Body of pancreas (tissue), 4 donors: ENCODE data around the gene MEN1. TPM values are rescaled to one million over a fixed set of nuclear protein-coding genes. Genes with fewer than 3 reads are reported as not detected.

ENCODE experiments used
- ATAC-seq: fragments of 150-250 bp; one replicate; pipeline ENCODE4 v1.9.1; 2016
- DNase-seq, 4 donors: peaks; one replicate each; pipeline ENCODE4 v3.0.0-alpha.2; 2019
- H3K27ac ChIP-seq, 4 donors: fragments of 200-600 bp; sonication (generic); 1 replicate in 3 of 4; 2 replicates in 1 of 4; pipeline versions ENCODE4 v1.5.1 to v1.6.1; 2016 to 2019; ENCODE audit warnings: mild to moderate bottlenecking in 1 of 4, mixed read lengths in 1 of 4, moderate library complexity in 1 of 4
- H3K27me3 ChIP-seq, 2 donors: fragments of 200-600 bp; sonication (generic); one replicate each; pipeline ENCODE4 v1.6.0; 2016; ENCODE audit warnings: mild to moderate bottlenecking in 1 of 2
- H3K36me3 ChIP-seq, 2 donors: fragments of 200-600 bp; sonication (generic); replicated peaks in 1 of 2; 2 replicates each; pipeline ENCODE4 v1.5.1; 2016; ENCODE audit warnings: low read depth in 2 of 2; ENCODE audit not compliant: insufficient read depth in 1 of 2
- H3K4me1 ChIP-seq: fragments of 200-600 bp; sonication (generic); one replicate; pipeline ENCODE4 v1.6.0; 2016
- H3K4me3 ChIP-seq, 2 donors: fragments of 200-600 bp; sonication (generic); 1 replicate in 1 of 2; 2 replicates in 1 of 2; pipeline ENCODE4 v1.5.1; 2016 to 2019
- H3K9me3 ChIP-seq, 3 donors: fragments of 200-600 bp; sonication (generic); 1 replicate in 2 of 3; 2 replicates in 1 of 3; pipeline ENCODE4 v1.5.1; 2016
- POLR2A ChIP-seq, 3 donors: fragments of 450-650 bp; IDR thresholded peaks; one replicate each; pipeline ENCODE4 v1.6.1; 2016; ENCODE audit warnings: antibody characterized with exemption in 3 of 3, mild to moderate bottlenecking in 2 of 3
- WGBS, 2 donors: methylation state at CpG; one replicate each; pipeline ENCODE4 v1.1.5; 2017; 5-methylcytosine and 5-hydroxymethylcytosine counted together
- intact Hi-C: fragments of 100-400 bp; cut with DNase I; formaldehyde crosslinking; loops from one replicate; pipeline ENCODE4 v1.15.1; 2023
- total RNA-seq, 2 donors: library from RNA; depleted of rRNA; stranded (reverse); fragments of >200 nt; gene quantifications; one replicate each; pipeline ENCODE4 v1.1.0, GENCODE V29; 2016
- TF ChIP-seq, protein P1 (sequence below), 7 experiments: fragments of 450-650 bp in 4 of 7; fragments of 200-600 bp in 3 of 7; sonication (generic) in 3 of 7; IDR thresholded peaks; one replicate each; pipeline ENCODE4 v1.5.1; 2016 to 2019; ENCODE audit warnings: antibody characterized with exemption in 7 of 7

MEN1 gene
- total RNA-seq, 2 donors from 2014 or later, result 18.8 to 18.9 TPM

DNA sequence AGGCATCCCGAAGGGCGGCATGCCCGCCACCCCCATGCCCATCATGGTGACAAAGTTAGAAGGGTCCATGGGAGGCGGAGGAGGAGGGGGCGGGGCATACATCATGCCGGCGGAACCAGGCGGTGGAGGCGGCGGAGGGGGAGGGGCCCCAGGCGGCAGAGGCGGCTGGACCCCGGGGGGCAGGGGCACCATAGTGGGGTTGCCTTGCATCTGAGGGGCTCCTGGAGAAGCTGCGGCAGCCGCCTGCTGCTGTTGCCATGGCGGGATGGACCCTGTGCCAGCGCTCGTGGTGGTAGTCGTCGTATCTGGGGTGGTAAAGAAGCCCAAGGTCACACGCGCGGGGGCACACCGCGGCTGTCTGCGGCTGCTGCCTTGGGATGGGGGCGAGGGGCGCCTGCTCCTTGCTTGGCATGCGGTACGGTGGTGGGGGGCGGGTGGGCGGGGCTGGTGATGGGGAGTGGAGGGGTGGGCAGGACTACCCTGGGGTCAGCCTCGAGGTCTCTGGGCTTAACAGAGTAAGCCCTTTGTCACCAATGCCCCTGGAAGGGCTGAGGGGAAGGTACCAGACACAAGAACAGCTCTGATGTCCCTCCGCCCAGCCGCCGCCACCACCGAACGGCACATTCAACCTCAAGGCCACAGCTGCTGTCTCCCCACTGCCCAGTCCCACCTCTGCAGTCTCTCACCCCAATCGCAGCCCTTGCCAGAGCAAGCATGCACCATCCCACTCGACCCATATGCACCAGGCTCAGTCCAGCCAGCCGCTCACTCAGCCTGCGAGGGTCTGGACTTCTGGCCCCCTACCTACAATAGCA lies 44.3 kb downstream of the MEN1 start:
- intact Hi-C loops, result no loop called here
- 85 to 94% methylated on average over 35 to 40 of the region's 42 CpGs for WGBS, 2 donors
- TF ChIP-seq, protein P1, sequence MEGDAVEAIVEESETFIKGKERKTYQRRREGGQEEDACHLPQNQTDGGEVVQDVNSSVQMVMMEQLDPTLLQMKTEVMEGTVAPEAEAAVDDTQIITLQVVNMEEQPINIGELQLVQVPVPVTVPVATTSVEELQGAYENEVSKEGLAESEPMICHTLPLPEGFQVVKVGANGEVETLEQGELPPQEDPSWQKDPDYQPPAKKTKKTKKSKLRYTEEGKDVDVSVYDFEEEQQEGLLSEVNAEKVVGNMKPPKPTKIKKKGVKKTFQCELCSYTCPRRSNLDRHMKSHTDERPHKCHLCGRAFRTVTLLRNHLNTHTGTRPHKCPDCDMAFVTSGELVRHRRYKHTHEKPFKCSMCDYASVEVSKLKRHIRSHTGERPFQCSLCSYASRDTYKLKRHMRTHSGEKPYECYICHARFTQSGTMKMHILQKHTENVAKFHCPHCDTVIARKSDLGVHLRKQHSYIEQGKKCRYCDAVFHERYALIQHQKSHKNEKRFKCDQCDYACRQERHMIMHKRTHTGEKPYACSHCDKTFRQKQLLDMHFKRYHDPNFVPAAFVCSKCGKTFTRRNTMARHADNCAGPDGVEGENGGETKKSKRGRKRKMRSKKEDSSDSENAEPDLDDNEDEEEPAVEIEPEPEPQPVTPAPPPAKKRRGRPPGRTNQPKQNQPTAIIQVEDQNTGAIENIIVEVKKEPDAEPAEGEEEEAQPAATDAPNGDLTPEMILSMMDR (IDR thresholded peaks at IDR 0.05), result no peak
- no peak for TF ChIP-seq POLR2A (IDR thresholded peaks at IDR 0.05)
- Histone ChIP-seq H3K4me3 (no peak overlapping the region), H3K27ac (no peak overlapping the region), H3K36me3 (peaks cover 44 to 62% of the 10 kb centered on the region in 2 donors), H3K27me3 (no peaks in the 10 kb centered on the region), H3K9me3 (no peaks in the 10 kb centered on the region), H3K4me1 (peaks cover 9% of the 10 kb centered on the region)
- peak in 2 of 4 donors; percentile 19 to 25 for DNase-seq
- ATAC-seq, result no peak

GRCh38 chr11:64765291-64765850 lies 45.0 kb downstream of the MEN1 start:
- intact Hi-C loops, result no loop called here
- no peak for TF ChIP-seq POLR2A (IDR thresholded peaks at IDR 0.05)
- TF ChIP-seq, protein P1 (IDR thresholded peaks at IDR 0.05), result peak in 2 of 7 experiments; percentile 15 to 18
- Histone ChIP-seq H3K27me3 (no peaks in the 10 kb centered on the region), H3K4me1 (peaks cover 9% of the 10 kb centered on the region), H3K4me3 (no peak overlapping the region), H3K9me3 (no peaks in the 10 kb centered on the region), H3K27ac (no peak overlapping the region), H3K36me3 (peaks cover 42 to 57% of the 10 kb centered on the region in 2 donors)
- ATAC-seq, result no peak
- DNase-seq, result peak in 2 of 4 donors; percentile 10 to 16
- 89 to 93% methylated on average over 30 of the region's 30 CpGs for WGBS, 2 donors

DNA sequence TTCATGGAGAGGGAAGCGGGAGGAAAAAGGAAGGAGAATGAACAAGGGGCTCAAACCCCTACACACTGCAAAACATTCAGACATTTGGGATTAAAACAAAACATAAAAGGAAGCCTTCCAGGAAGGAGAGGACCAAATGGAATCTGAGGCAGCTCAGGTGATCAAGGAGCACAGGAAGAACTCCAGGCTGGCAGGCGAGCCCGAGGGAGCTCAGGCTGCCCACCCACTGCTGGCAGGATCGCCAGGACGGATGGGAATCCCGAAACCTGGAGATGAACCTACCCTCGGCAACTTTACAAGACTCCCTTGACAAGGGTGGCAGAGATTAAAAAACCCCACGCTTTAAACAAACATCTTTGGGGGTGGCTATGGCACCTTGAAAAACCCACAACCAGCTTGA lies 45.6 kb downstream of the MEN1 start:
- WGBS, 2 donors, result 81 to 83% methylated on average over 8 of the region's 8 CpGs
- Histone ChIP-seq H3K27ac (no peak overlapping the region), H3K4me3 (no peak overlapping the region), H3K27me3 (no peaks in the 10 kb centered on the region), H3K9me3 (no peaks in the 10 kb centered on the region), H3K4me1 (peaks cover 9% of the 10 kb centered on the region), H3K36me3 (peaks cover 36 to 52% of the 10 kb centered on the region in 2 donors)
- DNase-seq (peak in 1 of 4 donors; percentile 2), ATAC-seq (no peak)
- intact Hi-C loops, result no loop called here
- TF ChIP-seq, protein P1 (IDR thresholded peaks at IDR 0.05), result no peak
- no peak for TF ChIP-seq POLR2A (IDR thresholded peaks at IDR 0.05)

DNA sequence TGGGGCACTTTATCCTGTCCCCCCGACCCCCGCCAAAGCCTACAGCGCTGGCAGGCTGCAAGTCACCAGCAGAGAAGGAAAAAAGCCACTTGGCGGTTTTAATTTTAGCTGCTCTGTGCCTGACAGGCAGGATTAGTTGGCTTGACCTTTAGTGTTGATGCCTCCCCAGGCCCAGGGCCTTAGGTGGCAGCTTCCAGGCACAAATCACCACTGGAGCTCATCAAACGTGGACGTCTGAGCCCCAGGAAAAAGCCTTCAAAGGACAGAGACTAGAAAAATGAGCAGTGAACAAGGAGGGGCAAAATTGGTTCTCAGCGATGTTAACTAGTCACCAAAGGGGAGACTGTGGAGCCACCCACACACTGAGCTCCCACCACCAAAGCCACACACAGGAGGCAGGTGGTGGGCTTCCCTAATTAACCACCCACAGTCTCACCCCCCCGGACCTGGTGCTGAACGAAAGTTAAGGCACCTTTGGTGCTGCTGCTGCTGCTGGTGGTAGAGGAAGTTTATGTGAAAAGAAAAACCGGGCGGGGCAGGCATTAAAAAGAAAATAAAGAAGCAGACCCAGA lies 46.2 kb downstream of the MEN1 start:
- DNase-seq (peak in 1 of 4 donors; percentile 7), ATAC-seq (no peak)
- no peak overlapping the region for H3K4me3 ChIP-seq
- 64 to 69% methylated on average over 11 of the region's 11 CpGs for WGBS, 2 donors
- H3K36me3 ChIP-seq, result peaks cover 30 to 46% of the 10 kb centered on the region in 2 donors
- H3K27ac ChIP-seq, result peak overlapping the region in 3 of 4 donors; percentile 8 to 27 (median 23)
- no peaks in the 10 kb centered on the region for H3K9me3 ChIP-seq
- peaks cover 9% of the 10 kb centered on the region for H3K4me1 ChIP-seq
- intact Hi-C loops, result no loop called here
- no peak for TF ChIP-seq POLR2A (IDR thresholded peaks at IDR 0.05)
- TF ChIP-seq, protein P1 (IDR thresholded peaks at IDR 0.05), result no peak
- no peaks in the 10 kb centered on the region for H3K27me3 ChIP-seq
